PC-9 (cell line): ENCODE data around the gene TMEM132C.

Experiments
- CTCF ChIP-seq: fragments of 200-600 bp; sonication (generic); conservative IDR thresholded peaks from 2 replicates; pipeline ENCODE4 v1.6.1; 2017; ENCODE audit warnings: mixed run types, antibody characterized with exemption, mild to moderate bottlenecking, moderate library complexity
- EZH2 ChIP-seq: fragments of 200-600 bp; sonication (generic); IDR thresholded peaks from 2 replicates; pipeline ENCODE4 v1.8.0; 2017; ENCODE audit warnings: antibody characterized with exemption, low read depth

- no peak for TF ChIP-seq CTCF
- no peak for TF ChIP-seq EZH2
These were observed 376.2 kb downstream of the TMEM132C start for GRCh38 chr12:128643155-128643554.
